Stimulated activated CD8-positive, alpha-beta memory T cell treated with anti-CD3 and anti-CD28 coated beads, Interleukin-15, amount 100 ng/mL, for 1 hour (primary cell): Measurements from ENCODE around the gene IRF5.

Source experiments
- DNase-seq: peaks from one replicate; pipeline ENCODE4 v3.0.0-alpha.2; 2020; ENCODE audit warnings: low read depth

IRF5 gene

GRCh38 chr7:128937647-128938543 lies at the start of gene IRF5:
TSS of gene IRF5 (plus strand) at chr7:128937927. CDS start at chr7:128942082, 4,155 bp downstream.
- no peak for DNase-seq

- no peak for DNase-seq
Observed at GRCh38 chr7:128888039-128888755, 49.5 kb upstream of the IRF5 start.

- DNase-seq, result no peak
Observed at GRCh38 chr7:128888756-128889095, 49.0 kb upstream of the IRF5 start.

GRCh38 chr7:128889121-128889520 lies 48.6 kb upstream of the IRF5 start:
- no peak for DNase-seq

GRCh38 chr7:128890306-128891109 lies 47.2 kb upstream of the IRF5 start:
- no peak for DNase-seq

GRCh38 chr7:128891110-128891941 lies 46.4 kb upstream of the IRF5 start:
- no peak for DNase-seq

GRCh38 chr7:128891942-128892269 lies 45.8 kb upstream of the IRF5 start:
- no peak for DNase-seq

GRCh38 chr7:128892521-128893250 lies 45.0 kb upstream of the IRF5 start:
- DNase-seq, result no peak

GRCh38 chr7:128893251-128894100 lies 44.3 kb upstream of the IRF5 start:
- DNase-seq, result no peak

- no peak for DNase-seq
Observed at GRCh38 chr7:128894101-128894440, 43.7 kb upstream of the IRF5 start.

GRCh38 chr7:128895320-128895719 lies 42.4 kb upstream of the IRF5 start:
- no peak for DNase-seq

- no peak for DNase-seq
Observed at GRCh38 chr7:128899392-128899791, 38.3 kb upstream of the IRF5 start.

GRCh38 chr7:128900237-128900636 lies 37.5 kb upstream of the IRF5 start:
- DNase-seq, result no peak

GRCh38 chr7:128902761-128903585 lies 34.8 kb upstream of the IRF5 start:
- no peak for DNase-seq

- DNase-seq, result no peak
Observed at GRCh38 chr7:128903621-128904361, 33.9 kb upstream of the IRF5 start.

GRCh38 chr7:128904381-128905197 lies 33.1 kb upstream of the IRF5 start:
- no peak for DNase-seq

GRCh38 chr7:128906001-128906765 lies 31.5 kb upstream of the IRF5 start:
- DNase-seq, result no peak
